Suprapubic skin (tissue), 4 donors: Measurements from ENCODE around the gene UMAD1. TPM values are rescaled to one million over a fixed set of nuclear protein-coding genes. Genes with fewer than 3 reads are reported as not detected.
"Not testable (repeated sequence)": the region's sequence is repeated elsewhere in the genome, so short reads cannot be mapped to it uniquely, and the experiment has no call there.

ENCODE experiments used
- DNase-seq, 2 donors: peaks; one replicate each; pipeline ENCODE4 v3.0.0-alpha.2; 2019; ENCODE audit warnings: low spot score in 2 of 2
- H3K27ac ChIP-seq: fragments of 200-600 bp; sonication (generic); one replicate; pipeline ENCODE4 v1.5.1; 2019
- H3K27me3 ChIP-seq: fragments of 200-600 bp; sonication (generic); one replicate; pipeline ENCODE4 v1.5.1; 2019
- H3K36me3 ChIP-seq: fragments of 200-600 bp; sonication (generic); one replicate; pipeline ENCODE4 v1.5.1; 2019
- H3K4me1 ChIP-seq: fragments of 200-600 bp; sonication (generic); one replicate; pipeline ENCODE4 v1.5.1; 2019
- H3K4me3 ChIP-seq: fragments of 200-600 bp; sonication (generic); one replicate; pipeline ENCODE4 v1.5.1; 2019; ENCODE audit warnings: mild to moderate bottlenecking
- H3K9me3 ChIP-seq: fragments of 200-600 bp; sonication (generic); one replicate; pipeline ENCODE4 v1.5.1; 2019
- CTCF ChIP-seq, 2 donors: fragments of 200-600 bp in 1 of 2; fragments of 450-650 bp in 1 of 2; sonication (generic) in 1 of 2; IDR thresholded peaks; one replicate each; pipeline ENCODE4 v1.5.1; 2016 to 2019; ENCODE audit warnings: antibody characterized with exemption in 2 of 2, mild to moderate bottlenecking in 1 of 2, moderate library complexity in 1 of 2
- EP300 ChIP-seq: sonication (generic); formaldehyde crosslinking; IDR thresholded peaks from one replicate; pipeline ENCODE4 v1.6.1; 2017; ENCODE audit warnings: antibody characterized with exemption
- POLR2A ChIP-seq, 2 donors: fragments of 450-650 bp; IDR thresholded peaks; one replicate each; pipeline ENCODE4 v1.6.1; 2017; ENCODE audit warnings: antibody characterized with exemption in 2 of 2, mild to moderate bottlenecking in 2 of 2, moderate library complexity in 2 of 2
- POLR2AphosphoS5 ChIP-seq, 3 donors: sonication (generic); formaldehyde crosslinking; IDR thresholded peaks; one replicate each; pipeline ENCODE4 v1.6.1; 2017; ENCODE audit warnings: antibody characterized with exemption in 3 of 3
- WGBS: methylation state at CpG from one replicate; pipeline ENCODE4 v1.1.5; 2018; 5-methylcytosine and 5-hydroxymethylcytosine counted together
- total RNA-seq, 4 donors: library from RNA; depleted of rRNA; stranded (reverse); fragments of >200 nt; gene quantifications; one replicate each; pipeline ENCODE4 v1.1.0, GENCODE V29; 2016

UMAD1 gene
- total RNA-seq, 4 donors from 2014 or later, result 9.3 to 28.9 (median 17.7) TPM

DNA sequence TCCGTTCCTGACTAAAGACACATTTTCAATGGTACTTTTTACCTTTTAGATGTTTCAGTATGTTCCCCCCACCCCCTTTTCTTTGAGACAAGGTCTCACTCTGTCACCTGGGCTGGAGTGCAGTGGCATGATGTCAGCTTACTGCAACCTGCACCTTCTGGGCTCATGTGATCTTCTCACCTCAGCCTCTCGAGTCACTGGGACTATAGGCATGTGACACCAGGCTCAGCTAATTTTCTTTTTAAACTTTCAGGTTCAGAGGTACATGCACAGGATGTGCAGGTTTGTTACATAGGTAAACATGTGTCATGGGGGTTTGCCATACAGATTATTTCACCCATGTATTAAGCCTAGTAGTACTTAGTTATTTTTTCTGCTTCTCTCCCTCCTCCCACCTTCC lies 177.2 kb downstream of the UMAD1 start:
- WGBS, result 95% methylated on average over 2 of the region's 2 CpGs
- no peaks in the 10 kb centered on the region for H3K36me3 ChIP-seq
- H3K27me3 ChIP-seq, result no peaks in the 10 kb centered on the region
- TF ChIP-seq POLR2A (IDR thresholded peaks at IDR 0.05) (no peak), CTCF (IDR thresholded peaks at IDR 0.05) (no peak), POLR2AphosphoS5 (IDR thresholded peaks at IDR 0.05) (no peak), EP300 (no peak)
- no peaks in the 10 kb centered on the region for H3K9me3 ChIP-seq
- no peak overlapping the region for H3K4me3 ChIP-seq
- no peak overlapping the region for H3K27ac ChIP-seq
- H3K4me1 ChIP-seq, result no peaks in the 10 kb centered on the region
- no peak for DNase-seq

DNA sequence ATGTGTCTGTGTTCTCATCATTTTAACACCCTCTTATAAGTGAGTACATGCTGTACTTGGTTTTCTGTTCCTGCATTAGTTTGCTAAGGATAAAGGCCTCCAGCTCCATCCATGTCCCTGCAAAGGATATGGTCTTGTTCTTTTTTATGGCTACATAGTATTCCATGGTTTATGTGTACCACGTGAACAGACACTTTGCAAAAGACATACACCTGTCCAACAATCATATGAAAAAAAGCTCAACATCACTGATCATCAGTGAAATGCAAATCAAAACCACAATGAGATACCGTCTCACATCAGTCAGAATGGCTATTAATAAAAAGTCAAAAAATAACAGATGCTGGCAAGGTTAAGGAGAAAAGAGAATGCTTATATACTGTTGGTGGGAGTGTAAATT lies 177.6 kb downstream of the UMAD1 start:
- DNase-seq, H3K4me3 ChIP-seq, H3K36me3 ChIP-seq, H3K4me1 ChIP-seq, H3K27ac ChIP-seq, H3K9me3 ChIP-seq, H3K27me3 ChIP-seq: not testable (repeated sequence)
- 98% methylated on average over 2 of the region's 2 CpGs for WGBS

- H3K4me1 ChIP-seq, result no peaks in the 10 kb centered on the region
- no peak for TF ChIP-seq CTCF (IDR thresholded peaks at IDR 0.05)
- TF ChIP-seq POLR2A (IDR thresholded peaks at IDR 0.05), result no peak
- no peak for TF ChIP-seq EP300
- TF ChIP-seq POLR2AphosphoS5 (IDR thresholded peaks at IDR 0.05), result no peak
- no peak for DNase-seq
- 86% methylated on average over 6 of the region's 6 CpGs for WGBS
- no peaks in the 10 kb centered on the region for H3K27me3 ChIP-seq
- no peaks in the 10 kb centered on the region for H3K9me3 ChIP-seq
- no peaks in the 10 kb centered on the region for H3K36me3 ChIP-seq
- H3K27ac ChIP-seq, result no peak overlapping the region
- no peak overlapping the region for H3K4me3 ChIP-seq
Observed at GRCh38 chr7:7819442-7820247, 179.1 kb downstream of the UMAD1 start.

DNA sequence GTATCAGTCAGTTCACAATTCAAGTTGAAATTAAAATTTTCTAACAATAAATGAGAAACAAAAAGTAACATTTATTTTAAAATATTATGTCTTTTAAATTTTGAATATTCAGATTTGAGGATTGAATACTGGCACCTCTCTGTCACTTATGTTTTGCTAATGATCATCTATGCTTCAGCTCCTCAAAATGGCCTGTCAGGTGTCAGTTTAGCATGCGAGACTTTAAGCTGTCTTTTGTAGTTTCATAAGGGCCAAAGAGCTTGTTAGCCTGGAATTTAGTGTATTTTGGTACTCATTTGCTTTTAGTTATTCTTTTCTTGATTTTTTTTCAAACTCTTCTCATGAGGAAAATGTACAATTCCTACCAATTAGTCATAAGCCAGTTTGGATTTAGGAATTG lies 179.9 kb downstream of the UMAD1 start:
- WGBS, result 92% methylated on average over 1 of the region's 1 CpG
- Histone ChIP-seq H3K4me1 (no peaks in the 10 kb centered on the region), H3K27me3 (no peaks in the 10 kb centered on the region), H3K27ac (no peak overlapping the region), H3K9me3 (no peaks in the 10 kb centered on the region), H3K4me3 (no peak overlapping the region), H3K36me3 (no peaks in the 10 kb centered on the region)
- TF ChIP-seq POLR2AphosphoS5 (IDR thresholded peaks at IDR 0.05) (no peak), EP300 (no peak), POLR2A (IDR thresholded peaks at IDR 0.05) (no peak), CTCF (IDR thresholded peaks at IDR 0.05) (no peak)
- no peak for DNase-seq

DNA sequence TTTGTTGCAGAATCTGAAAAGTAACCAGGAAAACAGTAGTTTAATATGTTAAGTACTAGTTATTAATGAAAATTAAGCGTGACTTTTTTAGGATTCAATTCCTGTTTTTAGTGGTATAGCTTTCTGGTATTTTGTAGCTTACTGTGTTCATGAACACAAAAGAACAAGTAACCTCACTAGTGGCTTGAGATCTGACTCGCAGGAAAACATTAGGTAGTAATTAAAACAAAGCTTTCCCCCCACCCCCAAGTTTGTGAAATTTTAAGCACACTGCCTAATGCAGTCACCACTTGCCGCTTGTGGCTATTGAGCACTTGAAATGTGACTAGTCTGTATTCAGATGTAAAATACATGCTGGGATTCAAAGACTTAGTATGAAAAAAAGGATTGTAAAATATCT lies 180.4 kb downstream of the UMAD1 start:
- no peak overlapping the region for H3K27ac ChIP-seq
- H3K27me3 ChIP-seq, result no peaks in the 10 kb centered on the region
- H3K36me3 ChIP-seq, result no peaks in the 10 kb centered on the region
- TF ChIP-seq POLR2A (IDR thresholded peaks at IDR 0.05) (no peak), POLR2AphosphoS5 (IDR thresholded peaks at IDR 0.05) (no peak), CTCF (IDR thresholded peaks at IDR 0.05) (no peak), EP300 (no peak)
- H3K9me3 ChIP-seq, result no peaks in the 10 kb centered on the region
- 87% methylated on average over 3 of the region's 3 CpGs for WGBS
- DNase-seq, result no peak
- H3K4me1 ChIP-seq, result no peaks in the 10 kb centered on the region
- H3K4me3 ChIP-seq, result no peak overlapping the region

DNA sequence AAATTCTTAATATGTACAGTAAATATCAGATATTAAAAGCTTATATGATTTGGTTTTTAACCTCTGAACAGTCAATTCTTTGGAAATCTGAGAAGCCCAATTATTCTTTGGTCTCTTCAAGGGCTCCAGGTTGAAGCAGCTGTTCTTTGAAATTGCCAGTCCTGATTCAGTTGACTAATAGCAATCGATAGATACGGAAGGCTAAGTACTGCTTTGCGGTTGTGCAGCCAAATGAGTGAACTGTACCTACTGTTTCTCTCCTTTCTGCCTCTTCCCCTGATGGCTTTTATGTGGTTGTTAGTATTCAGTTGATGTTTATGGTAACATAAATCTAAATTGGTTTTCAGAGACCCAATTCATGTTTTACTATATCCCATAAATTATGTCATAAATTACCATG lies 181.0 kb downstream of the UMAD1 start:
- 94% methylated on average over 3 of the region's 3 CpGs for WGBS
- Histone ChIP-seq H3K4me3 (no peak overlapping the region), H3K27me3 (no peaks in the 10 kb centered on the region), H3K4me1 (no peaks in the 10 kb centered on the region), H3K27ac (no peak overlapping the region), H3K36me3 (no peaks in the 10 kb centered on the region), H3K9me3 (no peaks in the 10 kb centered on the region)
- TF ChIP-seq EP300, result no peak
- TF ChIP-seq POLR2AphosphoS5 (IDR thresholded peaks at IDR 0.05), result no peak
- TF ChIP-seq POLR2A (IDR thresholded peaks at IDR 0.05), result no peak
- no peak for TF ChIP-seq CTCF (IDR thresholded peaks at IDR 0.05)
- DNase-seq, result no peak

DNA sequence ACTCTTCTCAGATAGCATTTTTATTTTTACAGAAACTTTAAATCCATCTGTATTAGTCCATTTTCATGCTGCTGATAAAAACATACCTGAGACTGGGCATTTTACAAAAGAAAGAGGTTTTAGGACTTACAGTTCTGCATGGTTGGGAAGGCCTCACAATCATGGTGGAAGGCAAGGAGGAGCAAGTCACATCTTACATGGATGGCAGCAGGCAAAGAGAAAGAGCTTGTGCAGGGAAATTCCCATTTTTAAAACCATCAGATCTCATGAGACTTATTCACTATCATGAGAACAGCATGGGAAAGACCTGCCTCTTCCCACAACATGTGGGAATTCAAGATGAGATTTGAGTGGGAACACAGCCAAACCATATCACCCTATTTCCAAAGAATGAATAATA lies 184.7 kb downstream of the UMAD1 start:
- not testable (repeated sequence) for DNase-seq, H3K36me3 ChIP-seq, H3K27me3 ChIP-seq, H3K4me3 ChIP-seq, H3K4me1 ChIP-seq, H3K9me3 ChIP-seq, H3K27ac ChIP-seq
